HUES48 (cell line): ENCODE results near the gene DNMBP.
"Not testable (repeated sequence)": the region's sequence is repeated elsewhere in the genome, so short reads cannot be mapped to it uniquely, and the experiment has no call there.

ENCODE experiments used
- H3K27ac ChIP-seq: one replicate; pipeline ENCODE4 v1.7.0; 2013; ENCODE audit warnings: low read depth, low read length, inconsistent platforms
- H3K27me3 ChIP-seq: 2 replicates; pipeline ENCODE4 v1.6.1; 2013; ENCODE audit warnings: mild to moderate bottlenecking, low read length; ENCODE audit not compliant: control insufficient read depth, insufficient read depth
- H3K36me3 ChIP-seq: 2 replicates; pipeline ENCODE4 v1.6.1; 2013; ENCODE audit warnings: low read length; ENCODE audit not compliant: control insufficient read depth, insufficient read depth
- H3K4me1 ChIP-seq: 2 replicates; pipeline ENCODE4 v1.6.1; 2013; ENCODE audit warnings: mild to moderate bottlenecking, low read length; ENCODE audit not compliant: control insufficient read depth, insufficient read depth
- H3K4me3 ChIP-seq: 2 replicates; pipeline ENCODE4 v1.5.1; 2013; ENCODE audit warnings: mild to moderate bottlenecking, low read depth, low read length
- H3K9ac ChIP-seq: 2 replicates; pipeline ENCODE4 v1.6.1; 2013; ENCODE audit warnings: mild to moderate bottlenecking, low read depth, low read length, moderate library complexity
- H3K9me3 ChIP-seq: 2 replicates; pipeline ENCODE4 v1.6.1; 2013; ENCODE audit warnings: low read length; ENCODE audit not compliant: control insufficient read depth, insufficient read depth

DNMBP gene

DNA sequence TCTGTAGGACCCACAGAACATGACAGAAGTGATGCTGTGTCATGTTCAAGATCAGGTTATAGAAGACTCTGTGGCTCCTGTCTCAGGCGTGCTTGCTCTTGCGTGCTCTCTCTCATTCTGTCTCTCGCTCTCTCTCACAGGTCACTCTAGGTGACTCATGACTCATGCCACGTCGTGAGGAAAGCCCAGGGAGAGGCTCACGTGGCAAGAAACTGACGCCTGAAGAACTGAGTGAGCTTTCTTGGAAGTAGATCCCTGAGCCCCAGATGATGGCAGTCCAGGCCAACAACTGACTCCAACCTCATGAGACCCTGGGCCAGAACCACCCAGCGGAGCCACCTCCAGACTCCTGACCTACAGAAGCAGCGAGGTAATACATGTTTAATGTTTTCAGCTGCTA lies 103.3 kb downstream of the DNMBP start:
- H3K4me1 ChIP-seq = peaks cover 8% of the 10 kb centered on the region; the same call in 1 of the 2 replicates
- no peaks in the 10 kb centered on the region for H3K27me3 ChIP-seq
- H3K4me3 ChIP-seq = no peak overlapping the region
- H3K36me3 ChIP-seq = peaks cover 87% of the 10 kb centered on the region
- H3K9me3 ChIP-seq = no peaks in the 10 kb centered on the region
- no peak overlapping the region for H3K27ac ChIP-seq
- H3K9ac ChIP-seq = no peak overlapping the region

DNA sequence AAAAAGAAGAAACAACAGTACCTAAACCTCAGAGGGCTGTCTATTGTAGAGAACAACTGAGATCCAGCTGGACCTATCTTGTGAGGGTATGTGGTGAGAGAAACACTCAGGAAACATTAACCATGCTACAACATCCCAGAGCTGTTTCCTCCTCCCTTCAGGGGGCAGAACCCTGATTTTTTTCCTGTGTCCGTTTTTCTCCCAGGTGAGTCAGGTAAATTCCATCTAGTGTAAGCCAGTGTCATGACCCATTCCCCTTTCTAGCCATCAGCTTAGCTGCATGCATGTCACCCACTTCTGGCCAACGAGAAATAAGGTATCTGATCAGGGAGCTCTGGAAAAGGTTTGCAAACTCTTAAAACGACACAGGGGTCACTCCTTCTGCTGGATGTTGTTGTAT lies 103.8 kb downstream of the DNMBP start:
- Histone ChIP-seq H3K27me3 (no peaks in the 10 kb centered on the region), H3K4me3 (no peak overlapping the region), H3K9me3 (no peaks in the 10 kb centered on the region), H3K36me3 (peaks cover 92% of the 10 kb centered on the region), H3K27ac (no peak overlapping the region), H3K9ac (no peak overlapping the region), H3K4me1 (peaks cover 8% of the 10 kb centered on the region; the same call in 1 of the 2 replicates)

DNA sequence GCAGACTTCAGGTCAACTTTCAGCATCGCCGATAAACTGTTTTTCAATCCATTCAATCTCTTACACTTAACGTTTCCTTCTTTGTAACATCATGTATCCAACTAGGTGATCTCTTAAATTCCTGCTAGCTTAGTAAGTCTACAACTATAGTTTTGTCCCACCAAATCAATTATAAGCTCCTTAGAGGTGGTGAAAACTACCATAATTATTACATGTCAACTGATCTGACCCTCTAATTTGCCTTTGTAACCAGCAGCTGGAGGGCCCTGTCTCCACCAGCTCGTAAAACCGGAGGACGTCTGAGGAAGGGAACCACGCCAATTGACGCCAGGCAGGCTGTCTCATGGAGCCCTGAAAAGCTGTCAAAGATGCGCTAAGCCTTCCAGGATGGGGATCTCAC lies 113.9 kb downstream of the DNMBP start:
- Histone ChIP-seq H3K27me3 (no peaks in the 10 kb centered on the region), H3K4me3 (no peak overlapping the region), H3K9me3 (peaks cover 7% of the 10 kb centered on the region; the same call in 1 of the 2 replicates), H3K4me1 (no peaks in the 10 kb centered on the region), H3K9ac (no peak overlapping the region), H3K27ac (no peak overlapping the region), H3K36me3 (peaks cover 83% of the 10 kb centered on the region)

DNA sequence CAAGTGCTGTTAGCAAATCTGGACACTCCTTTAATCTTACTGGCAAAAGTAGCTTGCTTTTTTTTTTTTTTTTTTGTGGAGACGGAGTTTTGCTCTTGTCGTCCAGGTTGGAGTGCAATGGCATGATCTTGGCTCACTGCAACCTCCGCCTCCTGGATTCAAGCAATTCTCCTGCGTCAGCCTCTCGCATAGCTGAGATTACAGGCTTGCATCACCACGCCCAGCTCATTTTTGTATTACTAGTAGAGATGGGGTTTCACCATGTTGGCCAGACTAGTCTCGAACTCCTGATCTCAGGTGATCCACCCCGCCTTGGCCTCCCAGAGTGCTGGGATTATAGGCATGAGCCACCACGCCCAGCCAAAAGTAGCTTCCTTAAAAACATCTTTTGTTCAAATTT lies 114.7 kb downstream of the DNMBP start:
- H3K9me3 ChIP-seq, H3K9ac ChIP-seq, H3K27me3 ChIP-seq, H3K27ac ChIP-seq, H3K4me3 ChIP-seq, H3K4me1 ChIP-seq: not testable (repeated sequence)
- peaks cover 83% of the 10 kb centered on the region for H3K36me3 ChIP-seq

DNA sequence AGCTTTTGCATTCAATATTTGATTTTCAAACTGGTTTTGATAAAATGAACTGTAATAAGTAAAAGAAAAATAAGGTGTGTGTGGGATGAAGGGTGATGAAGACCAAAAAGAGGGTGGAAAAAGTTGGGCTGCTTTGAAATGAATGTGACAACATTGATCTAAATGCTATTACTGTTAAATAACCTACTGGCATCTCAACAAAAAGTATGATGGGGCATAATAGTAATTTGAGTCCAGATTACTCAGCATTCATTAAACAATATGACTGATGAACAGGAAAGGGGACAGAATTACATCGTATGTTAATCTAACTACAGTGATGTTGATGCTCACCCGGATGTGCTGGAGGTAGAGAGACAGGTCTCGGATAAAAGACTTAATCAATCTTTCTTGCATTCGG lies 115.1 kb downstream of the DNMBP start:
- Histone ChIP-seq H3K27me3 (no peaks in the 10 kb centered on the region), H3K4me1 (no peaks in the 10 kb centered on the region), H3K9ac (no peak overlapping the region), H3K27ac (no peak overlapping the region), H3K36me3 (peaks cover 83% of the 10 kb centered on the region), H3K4me3 (no peak overlapping the region), H3K9me3 (peaks cover 7% of the 10 kb centered on the region; the same call in 1 of the 2 replicates)

DNA sequence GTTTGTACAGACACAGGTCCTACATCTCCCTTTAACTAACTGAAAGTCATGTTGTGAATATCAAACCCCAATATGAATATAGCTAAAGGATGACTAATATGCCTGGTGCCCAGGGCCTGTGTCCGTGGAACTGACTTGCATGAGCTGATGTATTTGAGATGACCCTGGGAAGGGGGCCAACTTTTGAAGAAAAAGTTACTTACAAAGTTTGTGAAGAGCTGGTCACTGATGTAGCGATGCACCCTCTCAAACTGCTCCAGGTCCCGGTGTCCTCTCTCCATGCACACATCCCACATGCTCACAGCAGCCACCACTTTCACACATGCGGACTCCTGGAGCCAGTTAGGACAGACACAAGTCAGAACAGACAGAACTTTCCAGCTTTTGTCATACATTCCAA lies 121.1 kb downstream of the DNMBP start:
- H3K9me3 ChIP-seq = no peaks in the 10 kb centered on the region
- no peaks in the 10 kb centered on the region for H3K27me3 ChIP-seq
- H3K9ac ChIP-seq = no peak overlapping the region
- no peaks in the 10 kb centered on the region for H3K4me1 ChIP-seq
- peaks cover 83% of the 10 kb centered on the region for H3K36me3 ChIP-seq
- no peak overlapping the region for H3K27ac ChIP-seq
- no peak overlapping the region for H3K4me3 ChIP-seq

DNA sequence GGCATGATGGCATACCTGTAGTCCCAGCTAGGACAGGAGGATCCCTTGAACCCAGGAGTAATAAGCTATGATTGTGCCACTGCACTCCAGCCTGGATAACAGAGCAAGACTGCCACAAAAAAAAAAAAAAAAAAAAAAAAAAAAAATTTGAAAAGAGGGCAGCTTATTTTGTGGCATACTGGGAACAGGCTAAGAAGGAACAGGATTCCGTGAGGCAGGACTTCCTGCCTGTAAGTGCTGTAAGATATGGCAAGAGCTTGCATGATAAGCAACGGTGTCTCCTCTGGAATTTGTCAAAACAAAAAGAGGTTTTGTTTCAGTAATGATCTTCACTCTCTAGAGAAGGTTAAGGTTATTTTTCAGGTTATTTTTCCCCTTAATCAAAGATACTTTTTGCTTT lies 126.2 kb downstream of the DNMBP start:
- Histone ChIP-seq H3K27ac (no peak overlapping the region), H3K4me1 (no peaks in the 10 kb centered on the region), H3K9ac (no peak overlapping the region), H3K36me3 (peaks cover 98% of the 10 kb centered on the region), H3K4me3 (no peak overlapping the region), H3K9me3 (no peaks in the 10 kb centered on the region), H3K27me3 (no peaks in the 10 kb centered on the region)

DNA sequence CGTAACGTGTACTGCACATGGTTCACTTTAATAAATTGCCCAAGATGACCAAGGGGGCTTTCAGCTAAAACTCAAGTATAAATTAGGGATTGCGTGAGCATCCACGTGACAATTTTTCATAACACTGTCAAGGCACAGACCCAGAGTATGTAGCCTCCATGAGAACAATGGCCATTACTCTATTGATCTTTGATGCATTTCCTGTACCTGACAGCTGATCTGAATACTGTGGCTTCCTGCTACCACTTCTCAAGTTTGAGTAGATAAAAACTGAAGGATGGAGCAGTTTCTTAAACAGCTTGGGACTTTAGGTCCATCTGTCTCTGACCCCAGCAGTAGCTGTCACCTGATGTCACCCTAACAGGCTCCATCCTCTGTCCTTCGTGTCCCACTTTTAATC lies 128.4 kb downstream of the DNMBP start:
- Histone ChIP-seq H3K27me3 (no peaks in the 10 kb centered on the region), H3K4me1 (no peaks in the 10 kb centered on the region), H3K4me3 (no peak overlapping the region), H3K9me3 (no peaks in the 10 kb centered on the region), H3K36me3 (peaks cover 99% of the 10 kb centered on the region), H3K27ac (no peak overlapping the region), H3K9ac (no peak overlapping the region)

DNA sequence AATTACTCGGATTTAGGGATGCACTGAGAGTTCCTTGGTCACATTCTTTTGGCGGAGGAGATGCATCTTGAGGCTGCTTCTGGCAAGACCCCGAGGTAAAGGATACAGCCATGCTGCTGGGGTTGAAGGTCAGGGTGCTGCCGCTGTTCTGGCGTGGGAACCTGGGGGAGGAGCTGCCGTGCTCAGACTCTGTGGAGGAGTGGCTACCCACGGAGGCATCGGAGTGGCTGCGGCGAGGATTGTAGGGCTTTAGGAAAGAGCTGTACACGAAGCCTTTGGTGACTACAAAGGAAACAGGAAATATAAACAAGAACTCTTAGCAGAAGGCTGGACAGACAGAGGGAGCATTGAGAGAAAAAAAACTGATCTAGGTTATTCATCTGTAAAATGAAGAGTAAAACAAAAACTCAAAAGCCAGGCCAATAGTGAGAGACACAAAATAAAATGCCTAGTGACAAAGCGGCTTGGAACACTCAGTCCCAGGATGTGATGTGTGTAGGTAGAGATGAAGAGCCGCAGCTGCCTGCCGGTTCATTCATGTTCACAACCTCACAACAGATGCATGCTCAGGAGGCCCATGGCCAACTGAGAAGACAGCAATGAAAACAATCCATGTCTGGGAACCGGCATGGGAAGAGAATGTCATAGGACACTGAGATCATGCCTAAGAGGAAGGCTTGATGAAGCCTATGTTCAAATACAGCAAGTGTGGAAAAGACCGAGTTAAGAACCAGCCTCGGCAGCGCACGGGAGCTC lies 129.5 kb downstream of the DNMBP start:
- no peak overlapping the region for H3K4me3 ChIP-seq
- H3K9ac ChIP-seq = no peak overlapping the region
- no peaks in the 10 kb centered on the region for H3K4me1 ChIP-seq
- H3K36me3 ChIP-seq = peaks cover 99% of the 10 kb centered on the region
- H3K9me3 ChIP-seq = no peaks in the 10 kb centered on the region
- no peaks in the 10 kb centered on the region for H3K27me3 ChIP-seq
- no peak overlapping the region for H3K27ac ChIP-seq

DNA sequence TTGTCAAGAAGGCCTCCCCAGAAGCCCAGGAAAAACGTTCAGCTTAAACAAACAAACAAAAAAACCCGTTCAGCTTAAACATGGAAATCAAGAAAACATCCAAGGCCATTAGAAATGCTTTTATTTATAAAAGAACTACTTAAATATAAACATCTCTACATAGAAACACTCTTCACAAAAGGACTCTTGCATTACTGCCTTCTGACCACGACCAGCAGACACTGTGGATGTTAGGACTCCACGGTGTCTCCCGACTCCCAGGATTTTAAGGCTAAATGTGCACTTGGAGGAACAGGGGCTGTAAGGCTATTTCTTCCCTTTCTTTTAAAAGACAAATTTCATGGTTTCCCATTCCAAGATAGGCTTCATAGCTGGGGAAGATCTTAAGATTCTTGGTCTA lies 134.3 kb downstream of the DNMBP start:
- Histone ChIP-seq H3K9me3 (no peaks in the 10 kb centered on the region), H3K9ac (no peak overlapping the region), H3K4me3 (no peak overlapping the region), H3K27ac (no peak overlapping the region), H3K4me1 (no peaks in the 10 kb centered on the region), H3K36me3 (peaks cover 52% of the 10 kb centered on the region), H3K27me3 (no peaks in the 10 kb centered on the region)

DNA sequence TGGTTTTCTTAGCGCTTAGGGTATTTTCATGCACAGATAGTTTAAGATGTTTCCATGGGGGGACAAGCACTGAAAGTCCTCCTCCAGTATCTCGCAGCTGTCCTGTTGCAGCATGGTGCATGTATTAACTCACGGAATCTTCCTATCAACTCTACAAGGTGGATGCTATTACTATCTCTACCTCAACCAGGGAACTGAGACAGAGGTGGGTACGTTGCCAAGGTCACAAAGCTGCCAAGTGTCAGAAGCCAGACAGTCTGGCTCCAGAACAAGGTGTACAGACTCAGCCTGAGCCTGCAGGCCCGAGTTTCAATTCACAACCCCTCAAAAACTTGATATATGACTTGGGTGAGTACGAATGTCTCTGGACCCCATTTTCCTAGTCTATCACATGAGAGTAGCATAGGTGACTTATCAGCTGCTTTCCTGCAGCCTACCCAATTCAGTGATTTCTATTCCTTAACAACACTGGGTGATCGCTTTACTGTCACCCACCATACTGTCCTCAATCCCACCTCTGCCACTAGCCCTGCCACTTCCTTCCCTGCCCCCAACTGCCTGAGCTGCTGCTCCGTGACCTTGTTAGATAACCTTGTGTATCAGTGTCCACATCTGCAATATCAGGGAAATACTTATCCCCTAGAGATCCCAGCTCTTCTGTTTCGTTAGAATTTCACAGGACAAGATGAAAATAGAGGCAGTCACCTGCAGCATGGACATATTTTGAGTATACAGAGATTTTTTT lies 135.2 kb downstream of the DNMBP start:
- Histone ChIP-seq H3K36me3 (peaks cover 43% of the 10 kb centered on the region), H3K4me1 (no peaks in the 10 kb centered on the region), H3K27me3 (no peaks in the 10 kb centered on the region), H3K4me3 (no peak overlapping the region), H3K27ac (no peak overlapping the region), H3K9me3 (no peaks in the 10 kb centered on the region), H3K9ac (no peak overlapping the region)
